Right atrium auricular region (tissue), 2 donors: ENCODE measurements around the gene MDK. TPM values are rescaled to one million over a fixed set of nuclear protein-coding genes. Genes with fewer than 3 reads are reported as not detected.

Experiments used
- DNase-seq: peaks from one replicate; pipeline ENCODE4 v3.0.0-alpha.2; 2019; ENCODE audit warnings: low spot score
- H3K27ac ChIP-seq, 2 donors: fragments of 200-600 bp; sonication (generic); 1 replicate in 1 of 2; 2 replicates in 1 of 2; pipeline ENCODE4 v1.5.1; 2016 to 2019
- H3K27me3 ChIP-seq, 2 donors: fragments of 200-600 bp; sonication (generic); one replicate each; pipeline versions ENCODE4 v1.5.1 to v1.6.0; 2017 to 2019
- H3K36me3 ChIP-seq: fragments of 200-600 bp; sonication (generic); one replicate; pipeline ENCODE4 v1.5.1; 2016
- H3K4me1 ChIP-seq, 2 donors: fragments of 200-600 bp; sonication (generic); one replicate each; pipeline versions ENCODE4 v1.5.1 to v1.6.0; 2017 to 2019
- H3K4me3 ChIP-seq, 2 donors: fragments of 200-600 bp; sonication (generic); 1 replicate in 1 of 2; 2 replicates in 1 of 2; pipeline ENCODE4 v1.5.1; 2017 to 2019; ENCODE audit warnings: mild to moderate bottlenecking in 1 of 2, moderate library complexity in 1 of 2
- H3K9me3 ChIP-seq, 2 donors: fragments of 200-600 bp; sonication (generic); one replicate each; pipeline ENCODE4 v1.5.1; 2019
- CTCF ChIP-seq, 2 donors: fragments of 200-600 bp; sonication (generic); IDR thresholded peaks; one replicate each; pipeline ENCODE4 v1.5.1; 2019; ENCODE audit warnings: antibody characterized with exemption in 2 of 2
- total RNA-seq, 2 donors: library from RNA; depleted of rRNA; stranded (reverse); fragments of >200 nt; gene quantifications; one replicate each; pipeline ENCODE4 v1.1.0, GENCODE V29; 2016

MDK gene
- total RNA-seq, 2 donors from 2014 or later = 11.9 to 26.4 TPM

GRCh38 chr11:46421257-46421880, 39.9 kb downstream of the MDK start:
- Histone ChIP-seq H3K4me1 (no peaks in the 10 kb centered on the region), H3K9me3 (no peaks in the 10 kb centered on the region), H3K36me3 (peaks cover 12% of the 10 kb centered on the region), H3K4me3 (no peak overlapping the region), H3K27ac (peak overlapping the region in 1 of 2 donors; percentile 34), H3K27me3 (no peaks in the 10 kb centered on the region)
- DNase-seq = no peak
- TF ChIP-seq CTCF (IDR thresholded peaks at IDR 0.05) = no peak

GRCh38 chr11:46422588-46422987, 41.1 kb downstream of the MDK start:
- Histone ChIP-seq H3K36me3 (peaks cover 8% of the 10 kb centered on the region), H3K4me1 (no peaks in the 10 kb centered on the region), H3K9me3 (no peaks in the 10 kb centered on the region), H3K27ac (no peak overlapping the region), H3K27me3 (no peaks in the 10 kb centered on the region), H3K4me3 (no peak overlapping the region)
- TF ChIP-seq CTCF (IDR thresholded peaks at IDR 0.05) = no peak
- no peak for DNase-seq

GRCh38 chr11:46426233-46426991, 44.9 kb downstream of the MDK start:
- Histone ChIP-seq H3K4me1 (no peaks in the 10 kb centered on the region), H3K27me3 (no peaks in the 10 kb centered on the region), H3K4me3 (no peak overlapping the region), H3K36me3 (peaks cover 29% of the 10 kb centered on the region), H3K27ac (no peak overlapping the region), H3K9me3 (no peaks in the 10 kb centered on the region)
- DNase-seq = peak; percentile 28
- TF ChIP-seq CTCF (IDR thresholded peaks at IDR 0.05) = no peak

GRCh38 chr11:46427364-46427763, 45.9 kb downstream of the MDK start:
- H3K27ac ChIP-seq = no peak overlapping the region
- TF ChIP-seq CTCF (IDR thresholded peaks at IDR 0.05) = no peak
- H3K27me3 ChIP-seq = no peaks in the 10 kb centered on the region
- no peak for DNase-seq
- H3K4me3 ChIP-seq = no peak overlapping the region
- H3K9me3 ChIP-seq = no peaks in the 10 kb centered on the region
- H3K36me3 ChIP-seq = peaks cover 32% of the 10 kb centered on the region
- no peaks in the 10 kb centered on the region for H3K4me1 ChIP-seq

GRCh38 chr11:46429717-46430116, 48.2 kb downstream of the MDK start:
- no peaks in the 10 kb centered on the region for H3K9me3 ChIP-seq
- H3K36me3 ChIP-seq = peaks cover 47% of the 10 kb centered on the region
- TF ChIP-seq CTCF (IDR thresholded peaks at IDR 0.05) = no peak
- no peak overlapping the region for H3K27ac ChIP-seq
- H3K4me1 ChIP-seq = no peaks in the 10 kb centered on the region
- H3K27me3 ChIP-seq = no peaks in the 10 kb centered on the region
- H3K4me3 ChIP-seq = no peak overlapping the region
- no peak for DNase-seq
